Immature natural killer cell (primary cell): ENCODE results near the gene PKD2L1. TPM values are rescaled to one million over a fixed set of nuclear protein-coding genes. Genes with fewer than 3 reads are reported as not detected.
"Not testable (repeated sequence)": the region's sequence is repeated elsewhere in the genome, so short reads cannot be mapped to it uniquely, and the experiment has no call there.

ENCODE experiments used
- DNase-seq, 3 donors: peaks; one replicate each; pipeline ENCODE4 v3.0.0; 2022; ENCODE audit warnings: mixed read lengths in 1 of 3
- H3K27ac Mint-ChIP-seq, 6 donors: one replicate each; pipeline ENCODE4 v1.8.0; 2020; ENCODE audit warnings: mixed read lengths in 6 of 6, mild to moderate bottlenecking in 5 of 6, inconsistent platforms in 4 of 6, moderate library complexity in 3 of 6
- H3K27me3 Mint-ChIP-seq, 3 donors: one replicate each; pipeline ENCODE4 v1.8.0; 2020 to 2021; ENCODE audit warnings: low read depth in 3 of 3, mild to moderate bottlenecking in 3 of 3, mixed read lengths in 3 of 3, moderate library complexity in 3 of 3, inconsistent platforms in 1 of 3
- H3K36me3 Mint-ChIP-seq, 3 donors: one replicate each; pipeline ENCODE4 v1.8.0; 2020; ENCODE audit warnings: mixed read lengths in 3 of 3, inconsistent platforms in 2 of 3, mild to moderate bottlenecking in 2 of 3
- H3K4me1 Mint-ChIP-seq, 2 donors: one replicate each; pipeline ENCODE4 v1.8.0; 2020; ENCODE audit warnings: inconsistent platforms in 2 of 2, mild to moderate bottlenecking in 2 of 2, mixed read lengths in 2 of 2, moderate library complexity in 1 of 2
- H3K4me3 Mint-ChIP-seq, 5 donors: one replicate each; pipeline ENCODE4 v1.8.0; 2020; ENCODE audit warnings: mild to moderate bottlenecking in 5 of 5, mixed read lengths in 5 of 5, inconsistent platforms in 3 of 5, moderate library complexity in 3 of 5
- H3K9me3 Mint-ChIP-seq, 6 donors: one replicate each; pipeline ENCODE4 v1.8.0; 2020; ENCODE audit warnings: mild to moderate bottlenecking in 6 of 6, mixed read lengths in 6 of 6, inconsistent platforms in 4 of 6, moderate library complexity in 3 of 6
- polyA plus RNA-seq, 3 donors: library from polyadenylated mRNA; unstranded; fragments of 300-500 nt; fragmentation: Illumina TruSeq; gene quantifications; one replicate each; pipeline ENCODE4 v1.2.3, GENCODE V29; 2021

PKD2L1 gene
- polyA plus RNA-seq, 3 donors from 2014 or later = not detected

DNA sequence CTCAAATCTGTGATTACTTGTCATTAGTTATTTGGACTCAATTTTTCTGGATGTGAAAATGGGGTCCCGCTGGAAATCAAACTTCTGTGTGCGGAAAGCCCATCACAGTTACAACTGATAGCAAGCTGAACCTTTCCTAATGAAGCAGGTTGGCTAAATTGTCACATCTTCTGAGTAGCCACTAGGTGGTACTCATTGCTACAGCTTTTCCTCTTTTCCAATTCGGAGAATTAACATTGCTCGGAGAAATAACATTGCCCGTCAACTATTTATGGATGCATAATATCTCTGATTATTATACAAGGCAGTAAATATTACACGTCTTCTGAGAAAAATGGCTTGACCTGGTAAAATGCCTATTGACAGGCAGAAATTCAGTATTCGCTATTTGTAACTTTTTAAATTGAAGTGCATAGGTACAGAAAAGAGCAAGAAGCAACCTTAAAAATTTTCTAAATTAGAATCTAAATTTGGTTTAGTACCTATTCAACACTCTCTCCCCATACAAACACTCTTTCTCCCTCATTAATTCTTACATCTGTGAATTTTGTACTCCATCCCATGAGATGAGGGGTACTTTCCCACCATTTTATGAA lies 26.2 kb downstream of the PKD2L1 start:
- H3K27ac Mint-ChIP-seq = no peak overlapping the region

DNA sequence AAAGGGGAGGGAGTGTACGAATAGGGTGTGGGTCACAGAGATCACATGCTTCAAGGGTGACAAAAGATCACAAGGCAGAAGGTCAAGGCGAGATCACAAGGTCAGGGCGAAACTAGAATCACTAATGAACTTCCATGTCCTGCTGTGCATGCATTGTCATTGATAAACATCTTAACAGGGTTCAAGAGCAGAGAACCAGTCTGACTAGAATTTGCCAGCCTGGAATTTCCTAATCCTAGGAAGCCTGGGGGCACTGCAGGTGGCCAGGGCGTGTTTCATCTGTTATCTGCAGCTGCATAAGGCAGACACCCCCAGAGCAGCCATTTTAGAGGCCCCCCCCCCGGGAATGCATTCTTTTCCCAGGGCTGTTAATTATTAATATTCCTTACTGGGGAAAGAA lies 28.9 kb downstream of the PKD2L1 start:
- H3K4me1 Mint-ChIP-seq, H3K9me3 Mint-ChIP-seq, H3K27ac Mint-ChIP-seq, H3K4me3 Mint-ChIP-seq, DNase-seq, H3K36me3 Mint-ChIP-seq: not testable (repeated sequence)
- H3K27me3 Mint-ChIP-seq = peaks cover 10 to 20% (median 11%) of the 10 kb centered on the region in 3 donors

More for the DNA sequence above, 26.2 kb downstream of the PKD2L1 start:
- H3K4me1 Mint-ChIP-seq = no peaks in the 10 kb centered on the region
- no peak for DNase-seq
- H3K9me3 Mint-ChIP-seq = peaks cover 0 to 5% (median 0%) of the 10 kb centered on the region in 6 donors
- no peaks in the 10 kb centered on the region for H3K36me3 Mint-ChIP-seq
- H3K4me3 Mint-ChIP-seq = no peak overlapping the region
- H3K27me3 Mint-ChIP-seq = peaks cover 8 to 16% (median 10%) of the 10 kb centered on the region in 3 donors

- H3K27me3 Mint-ChIP-seq = peaks cover 6 to 16% (median 8%) of the 10 kb centered on the region in 3 donors
- H3K4me1 Mint-ChIP-seq = no peaks in the 10 kb centered on the region
- peaks cover 0 to 5% (median 0%) of the 10 kb centered on the region in 6 donors for H3K9me3 Mint-ChIP-seq
- no peak overlapping the region for H3K27ac Mint-ChIP-seq
- no peak overlapping the region for H3K4me3 Mint-ChIP-seq
- no peaks in the 10 kb centered on the region for H3K36me3 Mint-ChIP-seq
- DNase-seq = no peak
Measured at GRCh38 chr10:100297242-100297641, 32.8 kb downstream of the PKD2L1 start.

DNA sequence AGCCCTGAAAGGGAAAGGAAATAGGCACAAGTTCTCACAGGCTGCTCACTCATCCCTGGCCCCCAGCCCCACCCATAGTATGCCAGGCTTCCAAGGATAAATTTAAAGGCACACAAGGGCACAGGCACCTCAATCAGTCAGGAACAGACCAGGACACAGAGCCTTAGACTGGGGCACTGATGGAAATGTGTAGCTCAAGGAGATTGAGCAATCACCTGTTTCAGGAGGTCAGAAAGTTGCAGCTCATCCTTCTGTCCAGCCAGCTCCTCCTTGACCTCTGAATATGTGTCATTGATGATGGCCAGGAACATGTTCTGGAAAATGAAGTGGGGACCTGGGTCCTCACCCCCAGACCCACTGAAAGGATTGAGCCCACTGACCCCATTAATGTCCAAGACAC lies 37.0 kb downstream of the PKD2L1 start:
- Mint-ChIP-seq H3K4me3 (no peak overlapping the region), H3K27me3 (peaks cover 5 to 10% (median 6%) of the 10 kb centered on the region in 3 donors), H3K4me1 (no peaks in the 10 kb centered on the region), H3K9me3 (no peaks in the 10 kb centered on the region), H3K27ac (no peak overlapping the region), H3K36me3 (no peaks in the 10 kb centered on the region)
- DNase-seq = no peak

GRCh38 chr10:100292300-100292699 lies 37.7 kb downstream of the PKD2L1 start:
- not testable (repeated sequence) for DNase-seq, H3K9me3 Mint-ChIP-seq, H3K36me3 Mint-ChIP-seq, H3K27ac Mint-ChIP-seq, H3K4me1 Mint-ChIP-seq, H3K4me3 Mint-ChIP-seq
- peaks cover 5 to 10% (median 6%) of the 10 kb centered on the region in 3 donors for H3K27me3 Mint-ChIP-seq

DNA sequence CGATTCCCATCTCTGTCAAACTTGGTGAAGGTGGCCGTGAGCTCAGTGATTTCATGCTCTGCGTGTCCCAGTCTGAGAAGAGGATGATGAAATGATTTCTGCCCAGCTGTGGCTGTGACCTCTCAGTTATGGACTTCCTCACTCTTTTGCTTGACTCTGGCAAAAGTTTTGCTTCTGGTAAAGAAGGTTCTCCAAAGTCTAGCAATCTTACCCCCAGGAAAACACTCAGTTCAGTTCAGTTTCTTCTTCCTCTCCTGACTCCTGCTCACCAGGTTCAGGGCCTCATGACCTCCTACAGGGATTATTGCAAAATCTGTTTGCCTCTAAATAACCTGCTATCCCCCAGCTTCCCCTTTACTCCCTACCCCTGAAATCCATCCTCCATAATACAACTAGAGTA lies 38.7 kb downstream of the PKD2L1 start:
- DNase-seq = no peak
- Mint-ChIP-seq H3K4me3 (no peak overlapping the region), H3K4me1 (peaks cover 8 to 13% of the 10 kb centered on the region in 2 donors), H3K27me3 (peaks cover 8 to 12% (median 11%) of the 10 kb centered on the region in 3 donors), H3K9me3 (no peaks in the 10 kb centered on the region), H3K27ac (no peak overlapping the region), H3K36me3 (no peaks in the 10 kb centered on the region)

GRCh38 chr10:100289641-100290040 lies 40.4 kb downstream of the PKD2L1 start:
- no peaks in the 10 kb centered on the region for H3K36me3 Mint-ChIP-seq
- H3K27me3 Mint-ChIP-seq = peaks cover 9 to 13% (median 13%) of the 10 kb centered on the region in 3 donors
- H3K4me3 Mint-ChIP-seq = no peak overlapping the region
- H3K9me3 Mint-ChIP-seq = no peaks in the 10 kb centered on the region
- H3K27ac Mint-ChIP-seq = no peak overlapping the region
- no peak for DNase-seq
- peaks cover 26 to 28% of the 10 kb centered on the region in 2 donors for H3K4me1 Mint-ChIP-seq

- peaks cover 7 to 13% (median 11%) of the 10 kb centered on the region in 3 donors for H3K27me3 Mint-ChIP-seq
- peaks cover 31 to 33% of the 10 kb centered on the region in 2 donors for H3K4me1 Mint-ChIP-seq
- peak overlapping the region in 3 of 5 donors; percentile 42 to 100 (median 100) for H3K4me3 Mint-ChIP-seq
- no peak for DNase-seq
- no peaks in the 10 kb centered on the region for H3K36me3 Mint-ChIP-seq
- H3K27ac Mint-ChIP-seq = peak overlapping the region in 2 of 6 donors; percentile 16 to 55
- no peaks in the 10 kb centered on the region for H3K9me3 Mint-ChIP-seq
Measured at GRCh38 chr10:100288196-100288595, 41.8 kb downstream of the PKD2L1 start.

- H3K4me1 Mint-ChIP-seq = peaks cover 31 to 33% of the 10 kb centered on the region in 2 donors
- no peak for DNase-seq
- peaks cover 7 to 13% (median 11%) of the 10 kb centered on the region in 3 donors for H3K27me3 Mint-ChIP-seq
- peak overlapping the region in 4 of 6 donors; percentile 16 to 94 (median 74) for H3K27ac Mint-ChIP-seq
- no peaks in the 10 kb centered on the region for H3K36me3 Mint-ChIP-seq
- H3K4me3 Mint-ChIP-seq = peak overlapping the region; percentile 42 to 100 (median 98)
- H3K9me3 Mint-ChIP-seq = no peaks in the 10 kb centered on the region
Measured at GRCh38 chr10:100287756-100288155, 42.3 kb downstream of the PKD2L1 start.

DNA sequence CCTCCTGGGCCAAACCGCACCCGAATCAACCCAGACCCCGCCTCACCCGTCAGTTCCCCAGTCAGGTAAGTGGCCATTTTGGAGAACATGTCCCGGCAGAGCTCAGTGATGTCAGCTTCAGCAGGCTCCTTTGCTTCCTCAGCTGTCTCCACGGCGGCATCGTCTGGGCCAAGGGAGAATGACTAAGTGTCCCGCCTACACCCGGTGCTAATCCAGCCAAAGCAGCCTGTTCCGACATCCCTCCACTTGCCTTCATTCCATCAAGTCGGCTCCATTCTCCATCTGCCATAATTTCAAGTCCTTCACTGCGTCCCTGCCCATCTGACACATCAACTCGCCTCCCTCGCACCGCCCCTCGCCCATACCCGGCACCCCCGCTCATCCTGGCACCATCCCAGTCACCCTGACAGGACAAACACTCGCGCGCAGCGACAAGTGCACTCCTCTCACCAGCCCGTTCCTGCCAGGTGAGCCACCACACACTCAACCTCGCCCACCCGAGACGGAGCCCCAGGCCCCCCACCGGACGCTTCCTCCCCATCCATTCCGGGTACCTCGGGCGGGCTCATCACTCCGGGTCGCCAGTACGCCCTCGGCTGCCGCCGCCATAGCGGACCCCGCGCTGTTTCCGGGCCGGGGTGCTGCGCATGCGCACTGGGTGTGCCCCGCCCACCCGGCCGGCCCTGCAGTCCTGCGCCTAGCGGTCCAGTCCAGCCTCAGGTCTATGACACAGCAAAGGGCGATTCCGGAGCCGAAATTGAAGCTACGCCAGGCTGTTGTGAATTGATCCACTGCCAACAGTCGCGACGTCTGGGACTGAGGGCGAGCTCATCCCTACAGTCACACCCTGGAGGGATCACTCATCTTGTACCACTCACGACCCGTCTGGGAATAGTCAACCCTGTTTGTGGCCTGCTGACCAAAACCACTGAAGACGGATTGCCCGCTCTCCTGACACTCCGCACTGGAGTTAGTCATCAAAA lies 43.7 kb downstream of the PKD2L1 start, which contains the start of gene BLOC1S2:
Gene BLOC1S2 (minus strand): TSS at position 630 of the 983 bp plus-strand sequence. CDS start 21 bp downstream, at position 609.
- peak within 1 kb of the TSS; percentile 98 to 100 (median 99) for H3K4me3 Mint-ChIP-seq
- peak; percentile 90 to 91 (median 90) for DNase-seq

GRCh38 chr10:100285326-100285725 lies 44.7 kb downstream of the PKD2L1 start:
- not testable (repeated sequence) for H3K36me3 Mint-ChIP-seq, H3K9me3 Mint-ChIP-seq, DNase-seq
- H3K4me3 Mint-ChIP-seq = peak overlapping the region; percentile 98 to 100 (median 99)
- H3K27me3 Mint-ChIP-seq = peaks cover 4 to 13% (median 11%) of the 10 kb centered on the region in 3 donors
- peaks cover 33 to 41% of the 10 kb centered on the region in 2 donors for H3K4me1 Mint-ChIP-seq
- peak overlapping the region in 3 of 6 donors; percentile 94 to 98 (median 97) for H3K27ac Mint-ChIP-seq

More for the DNA sequence above, 43.7 kb downstream of the PKD2L1 start, which contains the start of gene BLOC1S2:
- H3K9me3 Mint-ChIP-seq = no peaks in the 10 kb centered on the region
- peak within 1 kb of the TSS; percentile 93 to 100 (median 96) for H3K27ac Mint-ChIP-seq
- H3K4me1 Mint-ChIP-seq = peaks cover 31 to 33% of the 10 kb centered on the region in 2 donors
- peaks cover 7 to 13% (median 11%) of the 10 kb centered on the region in 3 donors for H3K27me3 Mint-ChIP-seq
- H3K36me3 Mint-ChIP-seq = no peaks in the 10 kb centered on the region

DNA sequence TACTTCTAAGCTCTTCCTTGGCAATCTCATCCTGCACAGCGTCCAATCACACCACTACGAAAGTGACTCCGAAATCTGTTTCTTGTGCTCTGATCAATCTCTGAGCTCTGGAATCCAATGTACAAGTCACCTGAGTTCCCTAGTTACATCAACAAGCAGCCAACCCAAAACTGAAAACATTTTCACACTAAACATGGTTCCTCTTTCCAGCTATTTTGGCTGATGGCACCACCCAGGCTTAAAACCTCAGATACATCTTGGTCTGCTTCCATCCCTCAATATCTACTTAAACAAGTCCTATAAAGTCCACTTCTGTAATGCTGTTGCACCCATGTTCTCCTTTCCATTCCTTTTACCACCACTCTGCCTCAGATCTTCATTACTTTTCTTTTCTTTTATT lies 47.1 kb downstream of the PKD2L1 start:
- no peak overlapping the region for H3K27ac Mint-ChIP-seq
- DNase-seq = no peak
- H3K9me3 Mint-ChIP-seq = no peaks in the 10 kb centered on the region
- peaks cover 5 to 16% (median 12%) of the 10 kb centered on the region in 3 donors for H3K36me3 Mint-ChIP-seq
- H3K4me3 Mint-ChIP-seq = no peak overlapping the region
- H3K4me1 Mint-ChIP-seq = peaks cover 33 to 44% of the 10 kb centered on the region in 2 donors
- H3K27me3 Mint-ChIP-seq = peaks cover 4 to 13% (median 11%) of the 10 kb centered on the region in 3 donors

DNA sequence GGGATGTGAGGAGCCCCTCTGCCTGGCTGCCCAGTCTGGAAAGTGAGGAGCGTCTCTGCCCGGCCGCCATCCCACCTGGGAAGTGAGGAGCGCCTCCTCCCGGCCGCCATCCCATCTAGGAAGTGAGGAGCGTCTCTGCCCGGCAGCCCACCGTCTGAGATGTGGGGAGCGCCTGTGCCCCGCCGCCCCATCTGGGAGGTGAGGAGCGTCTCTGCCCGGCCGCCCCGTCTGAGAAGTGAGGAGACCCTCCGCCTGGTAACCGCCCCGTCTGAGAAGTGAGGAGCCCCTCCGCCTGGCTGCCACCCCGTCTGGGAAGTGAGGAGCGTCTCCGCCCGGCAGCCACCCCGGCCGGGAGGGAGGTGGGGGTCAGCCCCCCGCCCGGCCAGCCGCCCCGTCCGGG lies 53.1 kb downstream of the PKD2L1 start:
- not testable (repeated sequence) for H3K4me3 Mint-ChIP-seq, DNase-seq, H3K9me3 Mint-ChIP-seq, H3K27me3 Mint-ChIP-seq, H3K27ac Mint-ChIP-seq
- H3K4me1 Mint-ChIP-seq = peaks cover 2 to 11% of the 10 kb centered on the region in 2 donors
- H3K36me3 Mint-ChIP-seq = peaks cover 10 to 18% (median 12%) of the 10 kb centered on the region in 3 donors
